ENCODE measurements around the gene KL. TPM values are rescaled to one million over a fixed set of nuclear protein-coding genes. Genes with fewer than 3 reads are reported as not detected.

Gene KL
- total RNA-seq, 2 experiments from 2014 or later, result not detected

DNA sequence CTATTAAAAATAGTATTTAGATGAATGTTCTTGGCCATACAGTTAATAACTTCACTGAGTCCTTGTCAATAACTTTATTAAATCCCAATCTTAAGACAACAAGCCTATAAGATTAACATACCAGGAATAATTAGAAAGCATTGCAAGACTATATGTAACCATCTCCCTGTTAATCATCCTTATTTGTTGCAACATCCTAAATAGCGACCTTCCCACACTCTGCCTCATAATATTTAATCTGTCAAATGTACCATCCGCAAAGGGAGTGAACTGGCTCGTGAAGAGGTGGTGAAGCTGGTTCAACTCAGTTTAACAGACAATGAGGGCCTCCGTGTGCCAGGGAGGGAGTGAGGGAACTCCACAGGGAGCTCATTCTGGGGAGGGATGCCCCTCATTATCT is 33.9 kb downstream of the KL start:
- Mint-ChIP-seq H3K4me3 (no peak overlapping the region), H3K4me1 (ENCODE audit: low read depth) (no peaks in the 10 kb centered on the region), H3K9me3 (no peaks in the 10 kb centered on the region), H3K27me3 (peaks cover 39% of the 10 kb centered on the region), H3K27ac (no peak overlapping the region), H3K36me3 (ENCODE audit: low read depth) (no peaks in the 10 kb centered on the region)
- no peaks in the 10 kb centered on the region for H3K9me3 ChIP-seq (ENCODE audit: control insufficient read depth in 1 of 2, insufficient read depth in 1 of 2, low read length in 2 of 2)
- peaks cover 0 to 5% of the 10 kb centered on the region in 2 experiments for H3K27me3 ChIP-seq (ENCODE audit: control insufficient read depth in 1 of 2, insufficient read depth in 2 of 2, low read length in 2 of 2)
- H3K4me1 ChIP-seq (ENCODE audit: insufficient read depth, low read length), result no peaks in the 10 kb centered on the region
- no peak for ATAC-seq (ENCODE audit: poor library complexity)
- H3K4me3 ChIP-seq (ENCODE audit: low read length), result no peak overlapping the region
- H3K27ac ChIP-seq (ENCODE audit: low read depth in 1 of 2, low read length in 2 of 2), result no peak overlapping the region
- TF ChIP-seq, protein P1, sequence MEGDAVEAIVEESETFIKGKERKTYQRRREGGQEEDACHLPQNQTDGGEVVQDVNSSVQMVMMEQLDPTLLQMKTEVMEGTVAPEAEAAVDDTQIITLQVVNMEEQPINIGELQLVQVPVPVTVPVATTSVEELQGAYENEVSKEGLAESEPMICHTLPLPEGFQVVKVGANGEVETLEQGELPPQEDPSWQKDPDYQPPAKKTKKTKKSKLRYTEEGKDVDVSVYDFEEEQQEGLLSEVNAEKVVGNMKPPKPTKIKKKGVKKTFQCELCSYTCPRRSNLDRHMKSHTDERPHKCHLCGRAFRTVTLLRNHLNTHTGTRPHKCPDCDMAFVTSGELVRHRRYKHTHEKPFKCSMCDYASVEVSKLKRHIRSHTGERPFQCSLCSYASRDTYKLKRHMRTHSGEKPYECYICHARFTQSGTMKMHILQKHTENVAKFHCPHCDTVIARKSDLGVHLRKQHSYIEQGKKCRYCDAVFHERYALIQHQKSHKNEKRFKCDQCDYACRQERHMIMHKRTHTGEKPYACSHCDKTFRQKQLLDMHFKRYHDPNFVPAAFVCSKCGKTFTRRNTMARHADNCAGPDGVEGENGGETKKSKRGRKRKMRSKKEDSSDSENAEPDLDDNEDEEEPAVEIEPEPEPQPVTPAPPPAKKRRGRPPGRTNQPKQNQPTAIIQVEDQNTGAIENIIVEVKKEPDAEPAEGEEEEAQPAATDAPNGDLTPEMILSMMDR (IDR thresholded peaks at IDR 0.05), result no peak
- no peak for DNase-seq
- no peaks in the 10 kb centered on the region for H3K36me3 ChIP-seq (ENCODE audit: insufficient read depth, low read length)
- ChIA-PET POLR2A (no interaction called here), CTCF (no interaction called here)
- intact Hi-C loops (cut with DNase I, micrococcal nuclease), result no loop called here

DNA sequence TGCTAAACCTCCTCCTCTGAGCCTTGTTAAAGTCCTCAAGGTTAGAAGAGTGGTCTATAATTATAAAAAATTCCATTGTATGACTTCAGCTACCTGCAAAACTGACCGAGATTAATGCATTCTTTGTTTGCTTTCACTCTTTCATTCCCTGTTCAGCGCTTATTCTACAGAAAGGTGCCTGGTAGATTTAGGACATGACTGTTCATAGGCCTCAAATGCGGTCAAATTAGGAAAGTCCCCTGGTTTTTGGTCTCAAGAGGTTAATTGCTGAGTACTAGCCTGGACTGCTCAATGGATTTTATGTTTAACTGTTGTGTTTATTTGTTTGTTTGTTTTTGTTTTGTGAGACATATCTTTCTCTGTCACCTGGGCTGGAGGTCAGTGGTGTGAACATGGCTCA is 35.4 kb downstream of the KL start:
- H3K9me3 Mint-ChIP-seq, result no peaks in the 10 kb centered on the region
- no peaks in the 10 kb centered on the region for H3K4me1 ChIP-seq (ENCODE audit: insufficient read depth, low read length)
- H3K36me3 ChIP-seq (ENCODE audit: insufficient read depth, low read length), result no peaks in the 10 kb centered on the region
- H3K27me3 Mint-ChIP-seq, result peaks cover 35% of the 10 kb centered on the region
- no peak for DNase-seq
- no peak overlapping the region for H3K27ac Mint-ChIP-seq
- H3K27me3 ChIP-seq (ENCODE audit: control insufficient read depth in 1 of 2, insufficient read depth in 2 of 2, low read length in 2 of 2), result peaks cover 0 to 5% of the 10 kb centered on the region in 2 experiments
- ChIA-PET POLR2A (no interaction called here), CTCF (no interaction called here)
- H3K36me3 Mint-ChIP-seq (ENCODE audit: low read depth), result no peaks in the 10 kb centered on the region
- no peak overlapping the region for H3K27ac ChIP-seq (ENCODE audit: low read depth in 1 of 2, low read length in 2 of 2)
- no peak for ATAC-seq (ENCODE audit: poor library complexity)
- intact Hi-C loops (cut with DNase I, micrococcal nuclease), result no loop called here
- TF ChIP-seq, protein P1 (IDR thresholded peaks at IDR 0.05), result no peak
- H3K4me3 Mint-ChIP-seq, result no peak overlapping the region
- no peak overlapping the region for H3K4me3 ChIP-seq (ENCODE audit: low read length)
- no peaks in the 10 kb centered on the region for H3K4me1 Mint-ChIP-seq (ENCODE audit: low read depth)
- no peaks in the 10 kb centered on the region for H3K9me3 ChIP-seq (ENCODE audit: control insufficient read depth in 1 of 2, insufficient read depth in 1 of 2, low read length in 2 of 2)

DNA sequence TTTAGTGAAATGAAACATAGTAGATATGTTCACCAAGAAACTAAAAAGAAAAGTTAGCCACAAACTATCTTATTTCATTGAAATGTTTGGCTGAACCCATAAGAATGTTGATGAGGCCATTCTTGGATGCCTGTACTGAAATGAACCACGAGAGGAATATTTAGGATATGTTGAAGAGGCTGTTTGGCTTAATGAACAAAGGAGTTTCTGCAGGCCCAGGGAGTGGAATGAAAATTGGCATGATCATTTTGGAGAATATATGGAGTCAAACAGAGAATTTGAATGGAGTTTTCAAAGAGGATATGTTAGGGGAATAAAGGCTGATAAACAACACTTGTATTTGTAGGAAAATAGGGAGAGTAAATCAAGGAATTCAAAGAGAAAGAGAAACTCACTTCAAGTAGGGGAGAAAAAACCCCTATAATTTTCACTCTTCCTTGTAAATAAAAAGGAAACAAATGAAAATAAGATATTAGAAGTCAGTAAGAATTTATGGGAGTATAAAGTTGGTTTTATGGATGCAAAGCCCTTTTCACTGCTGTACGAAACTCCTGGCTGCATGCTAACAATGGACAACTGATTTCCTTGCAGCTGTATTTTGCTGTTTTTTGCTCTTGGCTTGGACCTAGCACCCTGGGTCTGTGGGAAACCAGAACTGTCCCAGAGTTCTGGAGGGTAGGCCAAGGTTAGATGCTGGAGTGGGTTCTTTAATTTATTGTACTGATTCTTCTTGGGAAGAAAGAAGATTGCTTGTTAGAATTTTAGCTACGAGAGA is 36.5 kb downstream of the KL start:
- Mint-ChIP-seq H3K27ac (no peak overlapping the region), H3K9me3 (no peaks in the 10 kb centered on the region), H3K4me3 (no peak overlapping the region), H3K27me3 (peaks cover 31% of the 10 kb centered on the region), H3K4me1 (ENCODE audit: low read depth) (no peaks in the 10 kb centered on the region), H3K36me3 (ENCODE audit: low read depth) (no peaks in the 10 kb centered on the region)
- TF ChIP-seq, protein P1 (IDR thresholded peaks at IDR 0.05), result no peak
- no peaks in the 10 kb centered on the region for H3K36me3 ChIP-seq (ENCODE audit: insufficient read depth, low read length)
- POLR2A ChIA-PET, result no interaction called here
- CTCF ChIA-PET, result no interaction called here
- DNase-seq, result no peak
- no peaks in the 10 kb centered on the region for H3K4me1 ChIP-seq (ENCODE audit: insufficient read depth, low read length)
- H3K27me3 ChIP-seq (ENCODE audit: control insufficient read depth in 1 of 2, insufficient read depth in 2 of 2, low read length in 2 of 2), result peaks cover 0 to 5% of the 10 kb centered on the region in 2 experiments
- no peaks in the 10 kb centered on the region for H3K9me3 ChIP-seq (ENCODE audit: control insufficient read depth in 1 of 2, insufficient read depth in 1 of 2, low read length in 2 of 2)
- intact Hi-C loops (cut with DNase I, micrococcal nuclease), result no loop called here
- no peak overlapping the region for H3K27ac ChIP-seq (ENCODE audit: low read depth in 1 of 2, low read length in 2 of 2)
- H3K4me3 ChIP-seq (ENCODE audit: low read length), result no peak overlapping the region
- no peak for ATAC-seq (ENCODE audit: poor library complexity)
